Parathyroid adenoma (tissue), 2 donors: ENCODE results near the gene NAALADL2.

Experiments used
- H2AFZ ChIP-seq: fragments of 300-600 bp; sonication (generic); one replicate; pipeline ENCODE4 v1.7.0; 2017; ENCODE audit warnings: antibody characterized with exemption, mild to moderate bottlenecking
- H3K27ac ChIP-seq: fragments of 300-600 bp; sonication (generic); one replicate; pipeline ENCODE4 v1.7.0; 2017
- H3K27me3 ChIP-seq: fragments of 300-600 bp; sonication (generic); one replicate; pipeline ENCODE4 v1.7.0; 2017; ENCODE audit warnings: low read length; ENCODE audit not compliant: control insufficient read depth, insufficient read depth
- H3K36me3 ChIP-seq: fragments of 300-600 bp; sonication (generic); one replicate; pipeline ENCODE4 v1.7.0; 2017; ENCODE audit warnings: low read length; ENCODE audit not compliant: control insufficient read depth, insufficient read depth
- H3K4me1 ChIP-seq: fragments of 300-600 bp; sonication (generic); one replicate; pipeline ENCODE4 v1.7.0; 2017; ENCODE audit warnings: control low read depth
- H3K4me2 ChIP-seq: fragments of 300-600 bp; sonication (generic); one replicate; pipeline ENCODE4 v1.7.0; 2017; ENCODE audit warnings: low read length
- H3K4me3 ChIP-seq: fragments of 300-600 bp; sonication (generic); one replicate; pipeline ENCODE4 v1.7.0; 2017; ENCODE audit warnings: low read depth, low read length
- H3K79me2 ChIP-seq: fragments of 300-600 bp; sonication (generic); one replicate; pipeline ENCODE4 v1.7.0; 2017; ENCODE audit warnings: control low read depth
- H3K9ac ChIP-seq: fragments of 300-600 bp; sonication (generic); one replicate; pipeline ENCODE4 v1.7.0; 2017; ENCODE audit warnings: mild to moderate bottlenecking
- H3K9me3 ChIP-seq: fragments of 300-600 bp; sonication (generic); one replicate; pipeline ENCODE4 v1.7.0; 2017; ENCODE audit warnings: low read length; ENCODE audit not compliant: control insufficient read depth
- TF ChIP-seq, protein P1 (sequence below): fragments of 300-600 bp; sonication (generic); IDR thresholded peaks from one replicate; pipeline ENCODE4 v1.7.0; 2017; ENCODE audit warnings: antibody characterized with exemption, mild to moderate bottlenecking
- donor health status: primary hyperparathyroidism.

NAALADL2 gene

GRCh38 chr3:175287361-175287963, 428.3 kb downstream of the NAALADL2 start:
- no peak overlapping the region for H3K27ac ChIP-seq
- H3K27me3 ChIP-seq, result no peaks in the 10 kb centered on the region
- H2AFZ ChIP-seq, result no peak overlapping the region
- H3K36me3 ChIP-seq, result no peaks in the 10 kb centered on the region
- no peak overlapping the region for H3K4me3 ChIP-seq
- H3K4me2 ChIP-seq, result no peak overlapping the region
- H3K9me3 ChIP-seq, result no peaks in the 10 kb centered on the region
- H3K4me1 ChIP-seq, result no peaks in the 10 kb centered on the region
- no peak overlapping the region for H3K9ac ChIP-seq
- H3K79me2 ChIP-seq, result no peaks in the 10 kb centered on the region
- TF ChIP-seq, protein P1, sequence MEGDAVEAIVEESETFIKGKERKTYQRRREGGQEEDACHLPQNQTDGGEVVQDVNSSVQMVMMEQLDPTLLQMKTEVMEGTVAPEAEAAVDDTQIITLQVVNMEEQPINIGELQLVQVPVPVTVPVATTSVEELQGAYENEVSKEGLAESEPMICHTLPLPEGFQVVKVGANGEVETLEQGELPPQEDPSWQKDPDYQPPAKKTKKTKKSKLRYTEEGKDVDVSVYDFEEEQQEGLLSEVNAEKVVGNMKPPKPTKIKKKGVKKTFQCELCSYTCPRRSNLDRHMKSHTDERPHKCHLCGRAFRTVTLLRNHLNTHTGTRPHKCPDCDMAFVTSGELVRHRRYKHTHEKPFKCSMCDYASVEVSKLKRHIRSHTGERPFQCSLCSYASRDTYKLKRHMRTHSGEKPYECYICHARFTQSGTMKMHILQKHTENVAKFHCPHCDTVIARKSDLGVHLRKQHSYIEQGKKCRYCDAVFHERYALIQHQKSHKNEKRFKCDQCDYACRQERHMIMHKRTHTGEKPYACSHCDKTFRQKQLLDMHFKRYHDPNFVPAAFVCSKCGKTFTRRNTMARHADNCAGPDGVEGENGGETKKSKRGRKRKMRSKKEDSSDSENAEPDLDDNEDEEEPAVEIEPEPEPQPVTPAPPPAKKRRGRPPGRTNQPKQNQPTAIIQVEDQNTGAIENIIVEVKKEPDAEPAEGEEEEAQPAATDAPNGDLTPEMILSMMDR, result no peak

- no peaks in the 10 kb centered on the region for H3K36me3 ChIP-seq
- TF ChIP-seq, protein P1, result no peak
- H3K4me2 ChIP-seq, result no peak overlapping the region
- H3K4me1 ChIP-seq, result no peaks in the 10 kb centered on the region
- H3K9ac ChIP-seq, result no peak overlapping the region
- H3K4me3 ChIP-seq, result no peak overlapping the region
- no peaks in the 10 kb centered on the region for H3K79me2 ChIP-seq
- no peak overlapping the region for H2AFZ ChIP-seq
- H3K9me3 ChIP-seq, result no peaks in the 10 kb centered on the region
- no peaks in the 10 kb centered on the region for H3K27me3 ChIP-seq
- no peak overlapping the region for H3K27ac ChIP-seq
Measured at GRCh38 chr3:175288621-175289020, 429.5 kb downstream of the NAALADL2 start.

DNA sequence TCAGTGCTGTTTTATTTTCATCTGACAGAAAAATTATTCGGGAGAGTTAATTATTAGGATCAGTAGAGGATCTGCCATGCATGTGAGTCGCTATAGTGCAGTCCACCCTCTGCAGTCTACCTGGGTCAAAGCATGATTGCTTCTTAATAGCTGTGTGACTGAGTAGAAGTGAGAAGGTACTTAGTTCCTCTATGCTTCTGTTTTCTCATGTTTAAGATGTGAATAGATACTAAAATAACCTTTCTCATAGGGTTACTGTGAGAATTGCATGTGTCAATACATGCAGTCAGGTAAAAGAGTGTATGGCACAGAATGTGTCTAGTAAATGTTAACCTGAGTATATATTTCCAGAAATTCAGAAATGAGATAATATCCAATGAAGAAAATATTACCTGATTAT, 435.7 kb downstream of the NAALADL2 start:
- H3K4me2 ChIP-seq, result no peak overlapping the region
- no peak overlapping the region for H3K27ac ChIP-seq
- H2AFZ ChIP-seq, result no peak overlapping the region
- no peaks in the 10 kb centered on the region for H3K27me3 ChIP-seq
- TF ChIP-seq, protein P1, result no peak
- no peaks in the 10 kb centered on the region for H3K79me2 ChIP-seq
- no peak overlapping the region for H3K4me3 ChIP-seq
- H3K36me3 ChIP-seq, result no peaks in the 10 kb centered on the region
- H3K9ac ChIP-seq, result no peak overlapping the region
- no peaks in the 10 kb centered on the region for H3K9me3 ChIP-seq
- no peaks in the 10 kb centered on the region for H3K4me1 ChIP-seq

DNA sequence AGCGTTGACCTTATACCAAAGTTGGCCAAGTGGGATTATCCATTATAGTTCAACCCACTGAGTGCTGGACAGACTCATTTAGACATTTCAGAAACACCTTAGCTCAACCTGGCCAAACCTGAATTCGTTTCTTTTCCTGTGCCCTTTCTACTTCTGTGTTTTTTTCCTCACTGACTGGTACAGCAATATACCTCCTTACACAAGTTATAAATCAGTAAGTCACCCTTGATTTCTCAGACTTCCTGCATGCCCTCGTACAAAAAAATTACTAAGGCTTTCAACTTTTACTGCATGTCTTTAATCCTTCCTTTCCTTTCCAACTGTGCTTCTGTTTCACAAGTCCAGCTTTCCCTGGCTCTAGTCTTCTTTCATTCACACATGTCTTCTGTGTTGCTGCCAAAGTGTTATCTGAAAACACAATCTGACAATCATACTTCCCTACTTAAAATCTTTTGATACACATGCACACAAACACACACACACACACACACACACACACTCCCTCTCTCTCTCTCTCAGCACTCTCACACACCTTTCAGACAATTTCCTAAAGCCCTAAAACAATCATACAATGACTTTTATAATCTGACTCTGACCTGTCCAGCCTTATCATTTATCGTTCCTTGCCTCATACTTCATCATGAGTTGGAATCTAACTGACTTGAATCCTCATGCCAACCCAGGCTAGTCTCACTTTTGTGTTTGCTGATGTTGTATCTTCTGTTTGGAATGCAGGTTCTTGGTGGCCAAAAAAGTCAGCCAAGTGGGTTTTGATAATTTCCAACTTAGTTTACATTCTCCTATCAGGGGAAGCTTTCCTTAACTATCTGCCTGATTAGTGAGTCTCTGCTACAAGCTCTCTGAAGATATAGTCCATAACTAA, 436.4 kb downstream of the NAALADL2 start:
- H3K9ac ChIP-seq, result no peak overlapping the region
- no peaks in the 10 kb centered on the region for H3K4me1 ChIP-seq
- TF ChIP-seq, protein P1, result no peak
- no peaks in the 10 kb centered on the region for H3K79me2 ChIP-seq
- no peak overlapping the region for H3K4me2 ChIP-seq
- no peaks in the 10 kb centered on the region for H3K27me3 ChIP-seq
- no peak overlapping the region for H3K27ac ChIP-seq
- no peaks in the 10 kb centered on the region for H3K36me3 ChIP-seq
- no peak overlapping the region for H2AFZ ChIP-seq
- H3K9me3 ChIP-seq, result no peaks in the 10 kb centered on the region
- no peak overlapping the region for H3K4me3 ChIP-seq
